HCT116 (cell line): ENCODE results near the gene TRAF5. TPM values are rescaled to one million over a fixed set of nuclear protein-coding genes. Genes with fewer than 3 reads are reported as not detected.

ENCODE experiments used
- ATAC-seq: fragments of 200-7000 bp; cut with Tn5 transposase; 2 replicates; pipeline ENCODE4 v1.9.1; 2020; ENCODE audit warnings: mild to moderate bottlenecking, moderate library complexity
- BruUV-seq: library from RNA; stranded (reverse); fragments of 400-500 nt; replicated peaks from 2 replicates; lab custom pipeline; 2021; lab: Mats Ljungman, UMichigan
- CTCF ChIA-PET: fragments of 300-600 bp; sonication (Branson Sonifier 250); formaldehyde crosslinking; loops from one replicate; lab custom pipeline; 2021; ENCODE audit warnings: antibody characterized with exemption; lab: Charles Lee
- POLR2A ChIA-PET: fragments of 300-600, 350-600 bp; sonication (Branson Sonifier 250); formaldehyde crosslinking; loops from one replicate; lab custom pipeline; 2021; ENCODE audit warnings: antibody characterized with exemption; lab: Charles Lee
- RAD21 ChIA-PET, 2 experiments: fragments of 300-600 bp; sonication (Branson Sonifier 250); formaldehyde crosslinking; loops; one replicate each; lab custom pipeline; 2023; ENCODE audit warnings: low total read pairs in 2 of 2; ENCODE audit not compliant: uncharacterized antibody in 2 of 2, unreplicated experiment in 2 of 2, low non-redundant PET in 1 of 2; lab: Charles Lee
- DNase-seq: peaks from one replicate; pipeline ENCODE4 v3.0.0-alpha.2; 2010; ENCODE audit warnings: low read depth, low spot score
- H2AFZ ChIP-seq: fragments of 200-600 bp; shearing (Covaris generic), sonication (generic); 2 replicates; pipeline ENCODE4 v1.6.1; 2017; ENCODE audit warnings: low read depth, mixed run types, mixed read lengths, antibody characterized with exemption, low read length; ENCODE audit not compliant: poor library complexity, severe bottlenecking
- H3K27ac ChIP-seq: 2 replicates; pipeline ENCODE4 v1.5.1; 2012; ENCODE audit warnings: low read depth, low read length
- H3K27me3 ChIP-seq: fragments of 200-600 bp; sonication (generic); 2 replicates; pipeline ENCODE4 v1.6.1; 2016; ENCODE audit warnings: mixed run types, low read length, mixed read lengths; ENCODE audit not compliant: insufficient read depth
- H3K36me3 ChIP-seq, 2 experiments: fragments of 200-500 bp in 1 of 2; fragments of 200-600 bp in 1 of 2; sonication (Bioruptor generic) in 1 of 2; sonication (generic) in 1 of 2; 2 replicates each; pipeline versions ENCODE4 v1.5.1 to v1.6.1; 2014 to 2016; ENCODE audit warnings: low read length in 2 of 2, inconsistent platforms in 1 of 2, mixed read lengths in 1 of 2, mixed run types in 1 of 2; ENCODE audit not compliant: insufficient read depth in 2 of 2, control insufficient read depth in 1 of 2
- H3K4me1 ChIP-seq, 2 experiments: fragments of 200-600 bp in 1 of 2; sonication (generic) in 1 of 2; 2 replicates each; pipeline versions ENCODE4 v1.5.1 to v1.6.1; 2012 to 2017; ENCODE audit warnings: low read length in 2 of 2, inconsistent platforms in 1 of 2, mild to moderate bottlenecking in 1 of 2, mixed read lengths in 1 of 2, mixed run types in 1 of 2, moderate library complexity in 1 of 2; ENCODE audit not compliant: insufficient read depth in 2 of 2, control insufficient read depth in 1 of 2
- H3K4me2 ChIP-seq: fragments of 200-600 bp; sonication (generic); 2 replicates; pipeline ENCODE4 v1.6.1; 2017; ENCODE audit warnings: mixed run types, low read length, mixed read lengths
- H3K4me3 ChIP-seq, 2 experiments: fragments of 200-600 bp in 1 of 2; sonication (generic) in 1 of 2; replicated peaks in 1 of 2; 2 replicates each; pipeline ENCODE4 v1.5.1; 2011 to 2016; ENCODE audit warnings: low read length in 2 of 2, control low read depth in 1 of 2, low read depth in 1 of 2, mild to moderate bottlenecking in 1 of 2, mixed read lengths in 1 of 2, mixed run types in 1 of 2
- H3K79me2 ChIP-seq: fragments of 200-600 bp; sonication (generic); 2 replicates; pipeline ENCODE4 v1.6.1; 2017; ENCODE audit warnings: mild to moderate bottlenecking, mixed run types, low read length, moderate library complexity, mixed read lengths; ENCODE audit not compliant: insufficient read depth
- H3K9ac ChIP-seq: fragments of 200-600 bp; sonication (generic); 2 replicates; pipeline ENCODE4 v1.6.1; 2016; ENCODE audit warnings: low read length, mixed read lengths
- H3K9me2 ChIP-seq: fragments of 200-600 bp; sonication (generic), shearing (Covaris generic); 2 replicates; pipeline ENCODE4 v1.6.1; 2017; ENCODE audit warnings: mixed run types, mild to moderate bottlenecking, moderate library complexity; ENCODE audit not compliant: insufficient read depth
- H3K9me3 ChIP-seq, 2 experiments: fragments of 200-500 bp in 1 of 2; fragments of 200-600 bp in 1 of 2; sonication (Bioruptor generic) in 1 of 2; sonication (generic) in 1 of 2; 2 replicates each; pipeline ENCODE4 v1.6.1; 2014 to 2017; ENCODE audit warnings: low read length in 2 of 2, mixed read lengths in 2 of 2, inconsistent platforms in 1 of 2, low read depth in 1 of 2, mild to moderate bottlenecking in 1 of 2, mixed run types in 1 of 2, moderate library complexity in 1 of 2; ENCODE audit not compliant: control insufficient read depth in 1 of 2, insufficient read depth in 1 of 2
- H4K20me1 ChIP-seq: fragments of 200-600 bp; sonication (generic), shearing (Covaris generic); 2 replicates; pipeline ENCODE4 v1.6.1; 2017; ENCODE audit warnings: mixed run types, mild to moderate bottlenecking, moderate library complexity; ENCODE audit not compliant: insufficient read depth
- CBX3 ChIP-seq: IDR thresholded peaks from 2 replicates; pipeline ENCODE4 v1.6.1; 2012; ENCODE audit warnings: low read depth
- CEBPB ChIP-seq: IDR thresholded peaks from 2 replicates; pipeline ENCODE4 v1.6.1; 2012; ENCODE audit warnings: low read depth
- CTCF ChIP-seq, 3 experiments: fragments of 200-600 bp in 1 of 3; sonication (generic) in 1 of 3; IDR thresholded peaks in 2 of 3; conservative IDR thresholded peaks in 1 of 3; 2 replicates each; pipeline ENCODE4 v1.5.1; 2012 to 2017; ENCODE audit warnings: low read depth in 2 of 3, low read length in 2 of 3, antibody characterized with exemption in 1 of 3, borderline replicate concordance in 1 of 3, control low read depth in 1 of 3, mild to moderate bottlenecking in 1 of 3, mixed read lengths in 1 of 3, mixed run types in 1 of 3, moderate library complexity in 1 of 3; ENCODE audit not compliant: insufficient read depth in 1 of 3
- ELF1 ChIP-seq: IDR thresholded peaks from 2 replicates; pipeline ENCODE4 v1.6.1; 2012; ENCODE audit warnings: low read depth, borderline replicate concordance
- EZH2 ChIP-seq: fragments of 200-600 bp; sonication (generic); IDR thresholded peaks from 2 replicates; pipeline ENCODE4 v1.6.1; 2017; ENCODE audit warnings: antibody characterized with exemption, mixed run types
- EZH2phosphoT487 ChIP-seq: fragments of 200-600 bp; IDR thresholded peaks from 2 replicates; pipeline ENCODE4 v1.6.1; 2018; ENCODE audit warnings: antibody characterized with exemption, borderline replicate concordance
- JUND ChIP-seq: IDR thresholded peaks from 2 replicates; pipeline ENCODE4 v1.6.1; 2012
- POLR2A ChIP-seq: IDR thresholded peaks from 2 replicates; pipeline ENCODE4 v1.7.0; 2011; ENCODE audit warnings: borderline replicate concordance; ENCODE audit not compliant: insufficient read depth, insufficient read length; ENCODE audit errors: extremely low read depth
- RAD21 ChIP-seq: IDR thresholded peaks from 2 replicates; pipeline ENCODE4 v1.6.1; 2012; ENCODE audit warnings: low read depth, mild to moderate bottlenecking
- SIN3A ChIP-seq: IDR thresholded peaks from 2 replicates; pipeline ENCODE4 v1.6.1; 2012; ENCODE audit warnings: low read depth
- SRF ChIP-seq: IDR thresholded peaks from 2 replicates; pipeline ENCODE4 v1.6.1; 2012; ENCODE audit warnings: low read depth
- TCF7L2 ChIP-seq: IDR thresholded peaks from 2 replicates; pipeline ENCODE4 v1.7.0; 2011; ENCODE audit warnings: borderline replicate concordance, inconsistent platforms; ENCODE audit not compliant: insufficient read depth, insufficient read length; ENCODE audit errors: extremely low read depth
- ZBTB33 ChIP-seq: IDR thresholded peaks from 2 replicates; pipeline ENCODE4 v1.6.1; 2011; ENCODE audit warnings: mild to moderate bottlenecking, low read length, moderate library complexity; ENCODE audit not compliant: insufficient replicate concordance; ENCODE audit errors: extremely low read depth
- ZNF274 ChIP-seq: fragments of 200-500 bp; sonication (Bioruptor generic); IDR thresholded peaks from 2 replicates; pipeline ENCODE4 v1.6.1; 2014; ENCODE audit warnings: mild to moderate bottlenecking, low read depth, low read length, inconsistent platforms
- intact Hi-C: fragments of 100-400 bp; cut with micrococcal nuclease; formaldehyde crosslinking; loops from 2 replicates; pipeline ENCODE4 v1.10.0; 2022
- total RNA-seq: library from RNA; stranded (reverse); gene quantifications from one replicate; pipeline ENCODE4 v1.2.1, GENCODE V29; 2021; ENCODE audit not compliant: unreplicated experiment
- TF ChIP-seq, protein P1 (sequence below): IDR thresholded peaks from 2 replicates; pipeline ENCODE4 v1.6.1; 2012; ENCODE audit warnings: low read depth
- TF ChIP-seq, protein P2 (sequence below): IDR thresholded peaks from 2 replicates; pipeline ENCODE4 v1.6.1; 2012

Gene TRAF5
- total RNA-seq, 1 experiment from 2014 or later, result 6.5 TPM

DNA sequence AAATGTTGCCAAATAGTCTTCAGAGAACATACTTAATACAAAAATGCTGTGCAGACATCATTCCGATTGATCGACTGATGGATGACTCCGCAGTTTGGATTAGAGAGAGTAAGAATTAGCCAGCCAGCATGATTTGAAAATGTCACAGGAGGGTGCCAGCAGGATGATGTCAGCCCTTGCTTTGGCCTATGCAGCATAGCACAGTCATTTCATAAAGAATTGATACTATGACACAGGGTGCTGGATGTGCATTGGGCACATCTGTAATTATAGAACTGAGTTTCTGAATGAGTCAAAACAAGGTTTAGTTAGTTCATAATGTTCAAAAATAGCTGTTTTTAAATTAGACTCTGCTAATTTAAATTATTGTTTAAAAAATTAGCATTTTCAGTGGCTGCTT is 21.6 kb upstream of the TRAF5 start:
- Histone ChIP-seq H3K27ac (no peak overlapping the region), H4K20me1 (no peaks in the 10 kb centered on the region), H3K9ac (no peak overlapping the region), H3K27me3 (no peaks in the 10 kb centered on the region), H3K4me2 (no peak overlapping the region), H3K79me2 (no peaks in the 10 kb centered on the region), H3K9me2 (no peaks in the 10 kb centered on the region), H3K36me3 (0 out of 4 replicates have a peak, but pooled peaks cover 0 to 4% of the 10 kb centered on the region in 2 experiments), H2AFZ (no peak overlapping the region), H3K4me1 (no peaks in the 10 kb centered on the region), H3K4me3 (no peak overlapping the region), H3K9me3 (no peaks in the 10 kb centered on the region)
- intact Hi-C loops, result no loop called here
- CTCF ChIA-PET, result no interaction called here
- TF ChIP-seq ZBTB33 (no peak), CBX3 (no peak), JUND (no peak), CEBPB (no peak), TCF7L2 (no peak), CTCF (IDR thresholded peaks at IDR 0.05 in 2 of 3, conservative IDR thresholded peaks at IDR 0.05 in 1 of 3; ENCODE audit: borderline replicate concordance in 1 of 3, insufficient read depth in 1 of 3, low read depth in 2 of 3, low read length in 2 of 3) (no peak), EZH2phosphoT487 (no peak), ELF1 (no peak), ZNF274 (no peak), RAD21 (no peak), SRF (no peak), SIN3A (no peak), POLR2A (no peak), EZH2 (no peak)
- TF ChIP-seq, protein P1, sequence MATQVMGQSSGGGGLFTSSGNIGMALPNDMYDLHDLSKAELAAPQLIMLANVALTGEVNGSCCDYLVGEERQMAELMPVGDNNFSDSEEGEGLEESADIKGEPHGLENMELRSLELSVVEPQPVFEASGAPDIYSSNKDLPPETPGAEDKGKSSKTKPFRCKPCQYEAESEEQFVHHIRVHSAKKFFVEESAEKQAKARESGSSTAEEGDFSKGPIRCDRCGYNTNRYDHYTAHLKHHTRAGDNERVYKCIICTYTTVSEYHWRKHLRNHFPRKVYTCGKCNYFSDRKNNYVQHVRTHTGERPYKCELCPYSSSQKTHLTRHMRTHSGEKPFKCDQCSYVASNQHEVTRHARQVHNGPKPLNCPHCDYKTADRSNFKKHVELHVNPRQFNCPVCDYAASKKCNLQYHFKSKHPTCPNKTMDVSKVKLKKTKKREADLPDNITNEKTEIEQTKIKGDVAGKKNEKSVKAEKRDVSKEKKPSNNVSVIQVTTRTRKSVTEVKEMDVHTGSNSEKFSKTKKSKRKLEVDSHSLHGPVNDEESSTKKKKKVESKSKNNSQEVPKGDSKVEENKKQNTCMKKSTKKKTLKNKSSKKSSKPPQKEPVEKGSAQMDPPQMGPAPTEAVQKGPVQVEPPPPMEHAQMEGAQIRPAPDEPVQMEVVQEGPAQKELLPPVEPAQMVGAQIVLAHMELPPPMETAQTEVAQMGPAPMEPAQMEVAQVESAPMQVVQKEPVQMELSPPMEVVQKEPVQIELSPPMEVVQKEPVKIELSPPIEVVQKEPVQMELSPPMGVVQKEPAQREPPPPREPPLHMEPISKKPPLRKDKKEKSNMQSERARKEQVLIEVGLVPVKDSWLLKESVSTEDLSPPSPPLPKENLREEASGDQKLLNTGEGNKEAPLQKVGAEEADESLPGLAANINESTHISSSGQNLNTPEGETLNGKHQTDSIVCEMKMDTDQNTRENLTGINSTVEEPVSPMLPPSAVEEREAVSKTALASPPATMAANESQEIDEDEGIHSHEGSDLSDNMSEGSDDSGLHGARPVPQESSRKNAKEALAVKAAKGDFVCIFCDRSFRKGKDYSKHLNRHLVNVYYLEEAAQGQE, result no peak
- TF ChIP-seq, protein P2, sequence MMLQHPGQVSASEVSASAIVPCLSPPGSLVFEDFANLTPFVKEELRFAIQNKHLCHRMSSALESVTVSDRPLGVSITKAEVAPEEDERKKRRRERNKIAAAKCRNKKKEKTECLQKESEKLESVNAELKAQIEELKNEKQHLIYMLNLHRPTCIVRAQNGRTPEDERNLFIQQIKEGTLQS, result no peak
- POLR2A ChIA-PET, result no interaction called here
- DNase-seq (no peak), ATAC-seq (no peak)
- RAD21 ChIA-PET, result no interaction called here
- no TSS peak for BruUV-seq
